ENCODE data around the gene GBF1. TPM values are rescaled to one million over a fixed set of nuclear protein-coding genes. Genes with fewer than 3 reads are reported as not detected.

The GBF1 gene
- total RNA-seq: 10 to 100 TPM; 53.1 to 59.1 TPM

DNA sequence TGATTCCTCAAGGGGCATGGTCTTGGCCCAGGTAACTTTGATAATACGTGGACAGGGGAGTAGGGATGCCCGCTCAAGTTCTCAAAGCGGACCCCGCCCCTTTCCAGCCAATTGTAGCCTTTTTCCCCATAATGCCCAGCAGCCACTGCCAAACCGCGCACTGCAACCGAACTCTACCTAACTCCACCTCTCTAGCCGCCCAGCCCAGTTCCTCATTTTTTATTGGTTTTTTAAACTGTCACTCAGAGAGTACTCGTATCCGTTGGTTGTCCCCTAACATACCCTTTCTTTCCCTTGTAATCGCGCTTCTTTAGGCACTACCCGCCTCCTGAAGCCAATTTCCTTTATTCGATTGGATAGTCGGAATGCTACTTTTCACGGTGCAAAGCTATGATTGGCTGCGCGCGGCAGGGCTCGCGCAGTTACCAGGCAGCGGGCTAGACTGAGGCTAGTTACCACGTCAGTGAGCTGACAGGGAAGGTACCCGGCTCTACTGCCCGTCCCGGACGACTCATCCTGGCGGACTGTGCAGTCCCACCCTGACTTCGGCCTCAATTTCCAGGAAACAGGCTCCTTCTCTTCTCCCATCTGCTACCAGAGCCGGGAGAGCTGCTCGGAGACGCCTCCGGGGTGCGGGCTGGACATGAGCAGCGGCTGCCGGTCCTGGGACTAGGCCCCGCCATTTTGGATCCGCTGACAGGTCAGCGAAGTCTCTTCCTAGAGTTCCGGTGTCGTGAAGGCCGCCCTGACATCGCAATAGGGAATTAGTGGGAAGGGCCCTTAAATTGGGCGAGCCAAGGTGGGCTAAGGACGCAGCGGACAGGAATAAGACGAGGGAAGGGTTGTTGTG is at the start of gene GBF1:
TSS of gene GBF1 (plus strand) at position 451 of the 850 bp plus-strand sequence. CDS start 13,407 bp downstream, outside the sequence.
- TF ChIP-seq CTCF (IDR thresholded peaks at IDR 0.05) (no peak), POLR2AphosphoS5 (IDR thresholded peaks at IDR 0.05) (peak; percentile 99), POLR2A (IDR thresholded peaks at IDR 0.05) (peak; percentile 93)
- Histone ChIP-seq H3K4me1 (replicated peaks) (peaks cover 22% of the 10 kb centered on the region), H3K4me3 (peak within 1 kb of the TSS; percentile 64 to 67), H3K27me3 (replicated peaks; ENCODE audit: insufficient read depth) (no peaks in the 10 kb centered on the region), H3K9me3 (no peaks in the 10 kb centered on the region), H3K27ac (peak within 1 kb of the TSS; percentile 77 to 79), H3K36me3 (no peaks in the 10 kb centered on the region)
- intact Hi-C loops (cut with DNase I): no loop called here
- DNase-seq (ENCODE audit: low spot score): peak; percentile 95
- WGBS: under 1% methylated on average over 41 of the region's 47 CpGs

GRCh38 chr10:102196893-102197292 is 48.4 kb upstream of the GBF1 start:
- no peaks in the 10 kb centered on the region for H3K4me1 ChIP-seq (replicated peaks)
- no peak overlapping the region for H3K4me3 ChIP-seq
- DNase-seq (ENCODE audit: low spot score): no peak
- 86% methylated on average over 2 of the region's 2 CpGs for WGBS
- no peak overlapping the region for H3K27ac ChIP-seq
- TF ChIP-seq POLR2A (IDR thresholded peaks at IDR 0.05) (no peak), CTCF (IDR thresholded peaks at IDR 0.05) (no peak)
- intact Hi-C loops (cut with DNase I): no loop called here
- no peaks in the 10 kb centered on the region for H3K9me3 ChIP-seq
- no peaks in the 10 kb centered on the region for H3K27me3 ChIP-seq (replicated peaks; ENCODE audit: insufficient read depth)
- H3K36me3 ChIP-seq: no peaks in the 10 kb centered on the region

DNA sequence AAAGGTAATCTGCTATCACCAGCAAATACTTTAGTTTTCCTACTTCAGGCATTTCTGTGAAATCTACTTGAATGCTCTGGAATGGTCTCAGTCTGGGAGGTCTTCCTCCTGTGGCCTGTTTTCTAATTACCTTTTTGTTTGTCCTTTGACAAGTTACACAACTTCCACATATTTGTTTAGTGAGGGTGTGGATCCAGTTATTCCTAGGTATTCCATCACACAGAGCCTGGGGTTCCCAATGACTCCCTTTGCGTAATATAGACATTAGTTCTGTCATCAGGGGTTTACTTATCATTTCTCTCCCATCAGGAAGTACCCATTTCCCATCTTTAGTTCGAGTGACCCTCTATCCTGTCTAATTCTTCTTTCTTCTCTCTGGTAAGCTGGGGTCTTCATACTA is 47.3 kb upstream of the GBF1 start:
- no peak for TF ChIP-seq POLR2AphosphoS5 (IDR thresholded peaks at IDR 0.05)
- no peak for TF ChIP-seq POLR2A (IDR thresholded peaks at IDR 0.05)
- TF ChIP-seq CTCF (IDR thresholded peaks at IDR 0.05): no peak
- no peak for DNase-seq (ENCODE audit: low spot score)
- 80% methylated on average over 2 of the region's 2 CpGs for WGBS
- Histone ChIP-seq H3K36me3 (no peaks in the 10 kb centered on the region), H3K27me3 (replicated peaks; ENCODE audit: insufficient read depth) (no peaks in the 10 kb centered on the region), H3K4me3 (no peak overlapping the region), H3K27ac (no peak overlapping the region), H3K9me3 (no peaks in the 10 kb centered on the region), H3K4me1 (replicated peaks) (no peaks in the 10 kb centered on the region)
- intact Hi-C loops (cut with DNase I): no loop called here

DNA sequence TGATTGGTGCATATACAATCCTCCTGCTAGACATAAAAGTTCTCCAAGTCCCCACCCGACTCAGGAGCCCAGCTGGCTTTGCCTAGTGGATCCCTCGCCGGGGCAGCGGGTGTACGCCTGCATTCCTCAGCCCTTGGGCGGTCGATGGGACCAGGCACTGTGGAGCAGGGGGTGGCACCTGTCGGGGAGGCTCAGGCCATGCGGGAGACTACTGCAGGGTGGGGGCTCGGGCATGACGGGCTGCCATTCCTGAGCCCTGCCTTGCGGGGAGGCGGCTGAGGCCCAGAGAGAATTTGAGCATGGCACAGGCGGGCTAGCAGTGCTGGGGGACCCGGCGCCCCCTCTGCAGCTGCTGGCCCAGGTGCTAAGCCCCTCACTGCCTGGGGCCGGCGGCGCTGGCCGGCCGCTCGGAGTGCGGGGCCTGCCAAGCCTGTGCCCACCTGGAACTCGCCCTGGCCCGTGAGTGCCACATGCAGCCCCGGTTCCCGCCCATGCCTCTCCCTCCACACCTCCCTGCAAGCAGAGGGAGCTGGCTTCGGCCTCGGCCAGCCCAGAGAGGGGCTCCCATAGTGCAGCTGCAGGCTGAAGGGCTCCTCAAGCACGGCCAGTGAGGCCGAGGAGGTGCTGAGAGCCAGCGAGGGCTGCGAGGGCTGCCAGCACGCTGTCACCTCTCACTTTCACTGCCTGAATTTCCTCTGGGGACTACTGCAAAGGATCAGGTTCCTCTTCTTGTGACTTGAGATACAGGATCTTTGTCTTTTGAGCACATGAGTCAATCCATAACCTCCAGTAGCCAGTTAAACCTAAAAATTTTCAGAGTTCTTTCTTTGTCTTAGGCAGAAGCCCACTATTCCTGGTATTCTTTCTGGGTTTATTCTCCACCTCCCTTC is 44.3 kb upstream of the GBF1 start:
- Histone ChIP-seq H3K4me1 (replicated peaks) (no peaks in the 10 kb centered on the region), H3K4me3 (no peak overlapping the region), H3K27ac (no peak overlapping the region), H3K27me3 (replicated peaks; ENCODE audit: insufficient read depth) (no peaks in the 10 kb centered on the region), H3K9me3 (no peaks in the 10 kb centered on the region), H3K36me3 (no peaks in the 10 kb centered on the region)
- DNase-seq (ENCODE audit: low spot score): no peak
- TF ChIP-seq CTCF (IDR thresholded peaks at IDR 0.05) (no peak), POLR2A (IDR thresholded peaks at IDR 0.05) (no peak), POLR2AphosphoS5 (IDR thresholded peaks at IDR 0.05) (no peak)
- intact Hi-C loops (cut with DNase I): no loop called here
- 89% methylated on average over 31 of the region's 34 CpGs for WGBS
